ENCODE data around the gene SAMD1.
A peak's percentile ranks its signal among the peaks of the same experiment; 100 is the strongest.

The SAMD1 gene

GRCh38 chr19:14127929-14128509 lies 37.5 kb upstream of the SAMD1 start:
- TF ChIP-seq CTCF (IDR thresholded peaks at IDR 0.05; ENCODE audit: insufficient read depth, low read length) (no peak), GABPA (IDR thresholded peaks at IDR 0.05; ENCODE audit: low read depth) (no peak), SPI1 (IDR thresholded peaks at IDR 0.05; ENCODE audit: borderline replicate concordance, low read depth) (no peak), POLR2AphosphoS5 (IDR thresholded peaks at IDR 0.05; ENCODE audit: low read depth) (no peak), REST (IDR thresholded peaks at IDR 0.05; ENCODE audit: insufficient replicate concordance, low read depth) (no peak)
- Histone ChIP-seq H3K27me3 (ENCODE audit: insufficient read depth, poor library complexity, severe bottlenecking) (no peaks in the 10 kb centered on the region), H3K4me3 (replicated peaks; ENCODE audit: insufficient read depth, low read length) (no peak overlapping the region), H3K27ac (replicated peaks) (no peak overlapping the region)
- peak in 1 of 2 experiments; percentile 57 for DNase-seq (ENCODE audit: low read depth in 1 of 2, low spot score in 1 of 2)

- Histone ChIP-seq H3K4me3 (replicated peaks; ENCODE audit: insufficient read depth, low read length) (no peak overlapping the region), H3K27me3 (ENCODE audit: insufficient read depth, poor library complexity, severe bottlenecking) (no peaks in the 10 kb centered on the region), H3K27ac (replicated peaks) (no peak overlapping the region)
- DNase-seq (ENCODE audit: low read depth in 1 of 2, low spot score in 1 of 2): no peak
- TF ChIP-seq CTCF (IDR thresholded peaks at IDR 0.05; ENCODE audit: insufficient read depth, low read length) (no peak), POLR2AphosphoS5 (IDR thresholded peaks at IDR 0.05; ENCODE audit: low read depth) (no peak), REST (IDR thresholded peaks at IDR 0.05; ENCODE audit: insufficient replicate concordance, low read depth) (no peak), SPI1 (IDR thresholded peaks at IDR 0.05; ENCODE audit: borderline replicate concordance, low read depth) (no peak), GABPA (IDR thresholded peaks at IDR 0.05; ENCODE audit: low read depth) (no peak)
Observed at GRCh38 chr19:14127176-14127575, 36.6 kb upstream of the SAMD1 start.

GRCh38 chr19:14122924-14123323 lies 32.4 kb upstream of the SAMD1 start:
- no peak overlapping the region for H3K27ac ChIP-seq (replicated peaks)
- DNase-seq (ENCODE audit: low read depth in 1 of 2, low spot score in 1 of 2): no peak
- no peak overlapping the region for H3K4me3 ChIP-seq (replicated peaks; ENCODE audit: insufficient read depth, low read length)

More at GRCh38 chr19:14122924-14123323, 32.4 kb upstream of the SAMD1 start:
- no peaks in the 10 kb centered on the region for H3K27me3 ChIP-seq (ENCODE audit: insufficient read depth, poor library complexity, severe bottlenecking)
- no peak for TF ChIP-seq SPI1 (IDR thresholded peaks at IDR 0.05; ENCODE audit: borderline replicate concordance, low read depth)
- no peak for TF ChIP-seq REST (IDR thresholded peaks at IDR 0.05; ENCODE audit: insufficient replicate concordance, low read depth)
- TF ChIP-seq POLR2AphosphoS5 (IDR thresholded peaks at IDR 0.05; ENCODE audit: low read depth): no peak
- no peak for TF ChIP-seq CTCF (IDR thresholded peaks at IDR 0.05; ENCODE audit: insufficient read depth, low read length)
- no peak for TF ChIP-seq GABPA (IDR thresholded peaks at IDR 0.05; ENCODE audit: low read depth)

Data from HL-60 (cell line).